Measurements from ENCODE around the gene AGTRAP.
A peak's percentile ranks its signal among the peaks of the same experiment; 100 is the strongest.

The AGTRAP gene

GRCh38 chr1:11735854-11736745 lies at the start of gene AGTRAP:
Gene AGTRAP, plus strand, starts transcription at chr1:11736136. Its CDS starts 73 bp downstream, at chr1:11736209.
- DNase-seq (ENCODE audit: low read depth): peak; percentile 74

- DNase-seq (ENCODE audit: low read depth): no peak
Measured at GRCh38 chr1:11688506-11688905, 47.4 kb upstream of the AGTRAP start.

- no peak for DNase-seq (ENCODE audit: low read depth)
Measured at GRCh38 chr1:11690397-11691301, 45.3 kb upstream of the AGTRAP start.

GRCh38 chr1:11691302-11691914 lies 44.5 kb upstream of the AGTRAP start, which contains the start of gene DRAXIN:
Gene DRAXIN, plus strand, starts transcription at chr1:11691710. Its CDS starts 14,549 bp downstream, at chr1:11706259.
- DNase-seq (ENCODE audit: low read depth): no peak

GRCh38 chr1:11691928-11692711 lies 43.8 kb upstream of the AGTRAP start:
- DNase-seq (ENCODE audit: low read depth): no peak

- no peak for DNase-seq (ENCODE audit: low read depth)
Measured at GRCh38 chr1:11693024-11693590, 42.8 kb upstream of the AGTRAP start.

- no peak for DNase-seq (ENCODE audit: low read depth)
Measured at GRCh38 chr1:11693917-11694316, 42.0 kb upstream of the AGTRAP start.

GRCh38 chr1:11695861-11696260 lies 40.1 kb upstream of the AGTRAP start:
- no peak for DNase-seq (ENCODE audit: low read depth)

GRCh38 chr1:11697188-11697892 lies 38.6 kb upstream of the AGTRAP start:
- DNase-seq (ENCODE audit: low read depth): no peak

- no peak for DNase-seq (ENCODE audit: low read depth)
Measured at GRCh38 chr1:11697893-11698210, 38.1 kb upstream of the AGTRAP start.

- no peak for DNase-seq (ENCODE audit: low read depth)
Measured at GRCh38 chr1:11700601-11701467, 35.1 kb upstream of the AGTRAP start.

- DNase-seq (ENCODE audit: low read depth): no peak
Measured at GRCh38 chr1:11701551-11701961, 34.4 kb upstream of the AGTRAP start.

GRCh38 chr1:11701981-11702803 lies 33.7 kb upstream of the AGTRAP start:
- no peak for DNase-seq (ENCODE audit: low read depth)

- no peak for DNase-seq (ENCODE audit: low read depth)
Measured at GRCh38 chr1:11703357-11704193, 32.4 kb upstream of the AGTRAP start.

- no peak for DNase-seq (ENCODE audit: low read depth)
Measured at GRCh38 chr1:11704194-11704529, 31.8 kb upstream of the AGTRAP start.

- no peak for DNase-seq (ENCODE audit: low read depth)
Measured at GRCh38 chr1:11704691-11705475, 31.1 kb upstream of the AGTRAP start.

- no peak for DNase-seq (ENCODE audit: low read depth)
Measured at GRCh38 chr1:11705596-11705995, 30.3 kb upstream of the AGTRAP start.
